GM10266 (cell line): ENCODE measurements around the gene NPY1R.

Experiments used
- DNase-seq: peaks from one replicate; pipeline ENCODE4 v3.0.0; 2012; ENCODE audit errors: extremely low spot score
- TF ChIP-seq, protein P1 (sequence below): IDR thresholded peaks from 2 replicates; pipeline ENCODE4 v1.5.1; 2012; ENCODE audit warnings: mild to moderate bottlenecking, low read depth; ENCODE audit not compliant: control insufficient read depth, insufficient read depth; ENCODE audit errors: missing control alignments

Gene NPY1R

DNA sequence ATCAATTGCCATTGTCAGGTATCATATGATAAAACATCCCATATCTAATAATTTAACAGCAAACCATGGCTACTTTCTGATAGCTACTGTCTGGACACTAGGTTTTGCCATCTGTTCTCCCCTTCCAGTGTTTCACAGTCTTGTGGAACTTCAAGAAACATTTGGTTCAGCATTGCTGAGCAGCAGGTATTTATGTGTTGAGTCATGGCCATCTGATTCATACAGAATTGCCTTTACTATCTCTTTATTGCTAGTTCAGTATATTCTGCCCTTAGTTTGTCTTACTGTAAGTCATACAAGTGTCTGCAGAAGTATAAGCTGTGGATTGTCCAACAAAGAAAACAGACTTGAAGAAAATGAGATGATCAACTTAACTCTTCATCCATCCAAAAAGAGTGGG lies 18.3 kb upstream of the NPY1R start:
- no peak for DNase-seq
- TF ChIP-seq, protein P1, sequence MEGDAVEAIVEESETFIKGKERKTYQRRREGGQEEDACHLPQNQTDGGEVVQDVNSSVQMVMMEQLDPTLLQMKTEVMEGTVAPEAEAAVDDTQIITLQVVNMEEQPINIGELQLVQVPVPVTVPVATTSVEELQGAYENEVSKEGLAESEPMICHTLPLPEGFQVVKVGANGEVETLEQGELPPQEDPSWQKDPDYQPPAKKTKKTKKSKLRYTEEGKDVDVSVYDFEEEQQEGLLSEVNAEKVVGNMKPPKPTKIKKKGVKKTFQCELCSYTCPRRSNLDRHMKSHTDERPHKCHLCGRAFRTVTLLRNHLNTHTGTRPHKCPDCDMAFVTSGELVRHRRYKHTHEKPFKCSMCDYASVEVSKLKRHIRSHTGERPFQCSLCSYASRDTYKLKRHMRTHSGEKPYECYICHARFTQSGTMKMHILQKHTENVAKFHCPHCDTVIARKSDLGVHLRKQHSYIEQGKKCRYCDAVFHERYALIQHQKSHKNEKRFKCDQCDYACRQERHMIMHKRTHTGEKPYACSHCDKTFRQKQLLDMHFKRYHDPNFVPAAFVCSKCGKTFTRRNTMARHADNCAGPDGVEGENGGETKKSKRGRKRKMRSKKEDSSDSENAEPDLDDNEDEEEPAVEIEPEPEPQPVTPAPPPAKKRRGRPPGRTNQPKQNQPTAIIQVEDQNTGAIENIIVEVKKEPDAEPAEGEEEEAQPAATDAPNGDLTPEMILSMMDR, result no peak

DNA sequence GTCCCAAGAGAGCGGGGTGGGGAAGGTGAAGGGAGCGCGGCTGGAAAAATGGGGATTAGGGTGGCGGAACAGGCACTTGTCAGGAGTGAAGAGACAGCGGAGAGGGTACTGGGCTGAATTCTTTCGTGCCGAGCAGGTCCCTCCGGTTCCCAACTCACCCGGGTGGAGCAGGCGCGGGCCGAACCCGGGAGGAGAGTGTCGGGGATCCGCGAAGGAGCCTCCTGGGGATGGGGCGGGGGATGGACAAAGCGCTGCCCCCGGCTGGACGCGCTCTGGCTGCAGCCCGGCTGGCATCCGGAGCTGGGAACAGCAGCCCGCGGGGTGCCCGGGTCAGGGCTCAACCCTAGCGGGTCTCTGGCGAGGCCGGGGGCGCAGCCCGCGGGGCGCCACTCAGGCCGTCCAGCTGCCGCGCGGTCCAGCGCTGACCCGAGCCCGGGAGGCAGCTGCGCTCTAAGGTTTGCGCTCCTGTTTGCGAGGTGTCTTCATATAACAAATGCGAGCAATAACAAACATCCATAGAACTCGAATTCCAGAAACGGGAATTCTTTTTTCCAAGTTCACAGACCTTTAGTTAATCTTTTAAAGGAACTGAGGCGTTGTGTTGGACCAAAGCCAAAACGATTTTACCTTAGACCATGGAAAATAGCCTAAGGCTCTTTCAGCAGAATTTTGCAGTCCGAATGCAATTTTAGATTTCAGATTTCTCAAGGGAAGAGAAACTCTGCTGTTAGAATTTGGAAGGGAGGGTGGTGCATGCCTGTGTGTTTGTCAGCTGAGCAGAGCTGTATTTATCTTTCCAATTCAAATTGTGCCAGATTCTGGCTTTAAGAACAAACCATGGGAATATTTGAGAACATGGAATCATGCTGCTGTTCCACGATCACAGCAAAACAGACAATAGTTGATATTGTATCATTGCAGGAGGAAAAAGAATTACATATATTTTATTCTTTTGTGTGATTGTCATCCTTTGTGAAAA lies 12.0 kb upstream of the NPY1R start:
- TF ChIP-seq, protein P1, result no peak
- peak; percentile 24 for DNase-seq

DNA sequence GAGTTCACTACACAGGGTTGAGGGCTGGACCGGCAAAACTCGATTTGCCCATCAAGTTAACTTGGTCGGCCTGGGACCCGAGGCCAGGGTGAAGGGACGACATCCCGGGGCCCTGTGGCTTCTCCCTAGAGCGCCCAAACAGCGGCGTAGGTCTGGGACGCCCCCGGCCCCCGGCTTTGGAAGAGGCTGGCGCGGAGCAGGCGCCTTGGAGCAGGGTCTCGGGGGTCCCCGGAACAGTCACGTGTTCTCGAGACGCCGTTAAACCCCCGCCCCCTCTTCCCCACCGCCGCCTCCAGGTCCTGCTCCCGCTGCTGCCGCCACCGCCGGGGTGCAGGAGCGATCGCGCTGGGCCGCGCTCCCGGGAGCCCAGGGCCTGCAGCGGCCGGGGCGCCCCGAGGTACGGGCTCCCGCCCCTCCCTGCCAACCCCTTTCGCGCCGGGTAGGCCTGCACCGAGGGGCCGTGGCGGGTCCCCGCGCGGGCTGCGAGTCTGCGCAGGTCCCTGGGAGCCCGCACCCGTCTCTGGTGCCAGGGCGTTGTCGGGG lies 11.3 kb upstream of the NPY1R start, which contains the start of gene NPY5R:
NPY5R (plus strand) TSS at position 289 of the 543 bp plus-strand sequence. CDS start 6,382 bp downstream, outside the sequence.
- DNase-seq, result no peak
- TF ChIP-seq, protein P1, result no peak

GRCh38 chr4:163335384-163335783 lies 3.0 kb upstream of the NPY1R start:
- no peak for DNase-seq
- TF ChIP-seq, protein P1, result no peak

GRCh38 chr4:163331629-163332376 lies 593 bp downstream of the NPY1R start:
- TF ChIP-seq, protein P1, result no peak
- peak; percentile 21 for DNase-seq

DNA sequence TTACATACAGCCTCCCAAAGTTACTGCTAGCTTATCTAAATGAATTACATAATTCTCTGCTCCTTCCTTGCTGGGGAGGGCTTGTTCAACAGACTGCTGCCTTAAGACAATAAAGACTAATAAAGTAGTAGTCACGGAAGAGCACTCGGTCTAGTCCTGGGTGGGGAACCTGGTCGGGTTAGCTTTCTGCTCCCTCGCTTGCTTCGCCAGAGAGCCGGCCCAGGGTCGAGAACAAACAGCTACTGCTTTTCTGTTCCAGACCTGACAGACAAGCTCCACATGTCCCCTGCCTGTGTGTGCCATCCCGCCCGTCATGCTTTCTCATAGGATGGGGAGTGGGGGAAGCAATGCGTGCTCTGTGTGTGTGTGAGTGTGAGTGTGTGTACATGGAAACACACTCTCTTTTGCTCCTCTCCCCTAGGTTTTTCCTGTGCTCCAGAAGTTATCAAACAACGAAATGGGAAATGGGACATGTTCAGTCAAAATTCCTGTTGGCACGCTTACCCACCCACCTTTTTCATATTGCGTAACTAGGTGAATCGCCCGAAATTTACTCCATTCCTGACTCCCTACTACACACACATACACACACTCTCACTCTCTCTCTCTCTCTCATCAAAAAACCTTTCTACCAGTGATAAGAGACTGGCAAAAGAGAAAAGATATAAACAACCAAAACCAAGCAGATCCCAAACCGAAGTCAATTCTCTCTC lies 1.3 kb downstream of the NPY1R start:
- no peak for DNase-seq

More for the DNA sequence above, 1.3 kb downstream of the NPY1R start:
- TF ChIP-seq, protein P1, result no peak
